ENCODE data around the gene MCM10. TPM values are rescaled to one million over a fixed set of nuclear protein-coding genes. Genes with fewer than 3 reads are reported as not detected.
"Not testable (repeated sequence)": the region's sequence is repeated elsewhere in the genome, so short reads cannot be mapped to it uniquely, and the experiment has no call there.

The MCM10 gene
- polyA plus RNA-seq, 1 donor from 2014 or later = 0.63 TPM

GRCh38 chr10:13233358-13233757 lies 72.0 kb downstream of the MCM10 start:
- Histone ChIP-seq H3K4me3 (ENCODE audit: low read length) (no peak overlapping the region), H3K27ac (ENCODE audit: low read length) (no peak overlapping the region), H3K4me2 (ENCODE audit: low read length) (no peak overlapping the region), H3K9me3 (ENCODE audit: low read length) (no peaks in the 10 kb centered on the region), H3K36me3 (ENCODE audit: insufficient read depth, low read length) (no peaks in the 10 kb centered on the region), H3K79me2 (replicated peaks; ENCODE audit: insufficient read depth, low read length) (no peaks in the 10 kb centered on the region), H4K20me1 (ENCODE audit: insufficient read depth) (no peaks in the 10 kb centered on the region), H3K9ac (ENCODE audit: low read length) (no peak overlapping the region), H2AFZ (ENCODE audit: low read depth, low read length) (no peak overlapping the region), H3K9me2 (ENCODE audit: insufficient read depth, low read length) (no peaks in the 10 kb centered on the region), H3K27me3 (ENCODE audit: insufficient read depth, low read depth, low read length) (no peaks in the 10 kb centered on the region), H3F3A (ENCODE audit: insufficient read depth, low read length, poor library complexity, severe bottlenecking) (no peaks in the 10 kb centered on the region)
- no peak for TF ChIP-seq POLR2AphosphoS5 (IDR thresholded peaks at IDR 0.05)
- no peak for TF ChIP-seq TAF1 (IDR thresholded peaks at IDR 0.05; ENCODE audit: low read depth)
- no peak for TF ChIP-seq EP300 (conservative IDR thresholded peaks at IDR 0.05; ENCODE audit: poor library complexity, severe bottlenecking)
- TF ChIP-seq EZH2 (IDR thresholded peaks at IDR 0.05; ENCODE audit: borderline replicate concordance, insufficient read depth, low read length, poor library complexity, severe bottlenecking) = no peak
- no peak for TF ChIP-seq SMC3 (conservative IDR thresholded peaks at IDR 0.05; ENCODE audit: poor library complexity)
- TF ChIP-seq, protein P1, sequence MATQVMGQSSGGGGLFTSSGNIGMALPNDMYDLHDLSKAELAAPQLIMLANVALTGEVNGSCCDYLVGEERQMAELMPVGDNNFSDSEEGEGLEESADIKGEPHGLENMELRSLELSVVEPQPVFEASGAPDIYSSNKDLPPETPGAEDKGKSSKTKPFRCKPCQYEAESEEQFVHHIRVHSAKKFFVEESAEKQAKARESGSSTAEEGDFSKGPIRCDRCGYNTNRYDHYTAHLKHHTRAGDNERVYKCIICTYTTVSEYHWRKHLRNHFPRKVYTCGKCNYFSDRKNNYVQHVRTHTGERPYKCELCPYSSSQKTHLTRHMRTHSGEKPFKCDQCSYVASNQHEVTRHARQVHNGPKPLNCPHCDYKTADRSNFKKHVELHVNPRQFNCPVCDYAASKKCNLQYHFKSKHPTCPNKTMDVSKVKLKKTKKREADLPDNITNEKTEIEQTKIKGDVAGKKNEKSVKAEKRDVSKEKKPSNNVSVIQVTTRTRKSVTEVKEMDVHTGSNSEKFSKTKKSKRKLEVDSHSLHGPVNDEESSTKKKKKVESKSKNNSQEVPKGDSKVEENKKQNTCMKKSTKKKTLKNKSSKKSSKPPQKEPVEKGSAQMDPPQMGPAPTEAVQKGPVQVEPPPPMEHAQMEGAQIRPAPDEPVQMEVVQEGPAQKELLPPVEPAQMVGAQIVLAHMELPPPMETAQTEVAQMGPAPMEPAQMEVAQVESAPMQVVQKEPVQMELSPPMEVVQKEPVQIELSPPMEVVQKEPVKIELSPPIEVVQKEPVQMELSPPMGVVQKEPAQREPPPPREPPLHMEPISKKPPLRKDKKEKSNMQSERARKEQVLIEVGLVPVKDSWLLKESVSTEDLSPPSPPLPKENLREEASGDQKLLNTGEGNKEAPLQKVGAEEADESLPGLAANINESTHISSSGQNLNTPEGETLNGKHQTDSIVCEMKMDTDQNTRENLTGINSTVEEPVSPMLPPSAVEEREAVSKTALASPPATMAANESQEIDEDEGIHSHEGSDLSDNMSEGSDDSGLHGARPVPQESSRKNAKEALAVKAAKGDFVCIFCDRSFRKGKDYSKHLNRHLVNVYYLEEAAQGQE (IDR thresholded peaks at IDR 0.05; ENCODE audit: borderline replicate concordance) = no peak
- no peak for TF ChIP-seq CTCF (IDR thresholded peaks at IDR 0.05; ENCODE audit: poor library complexity, severe bottlenecking)
- no peak for TF ChIP-seq MXI1 (conservative IDR thresholded peaks at IDR 0.05; ENCODE audit: poor library complexity, severe bottlenecking)
- TF ChIP-seq RAD21 (conservative IDR thresholded peaks at IDR 0.05) = no peak

GRCh38 chr10:13234172-13234571 lies 72.8 kb downstream of the MCM10 start, which contains the start of gene UCMA:
TSS of gene UCMA (minus strand) at chr10:13234374. CDS start at chr10:13234258, 116 bp downstream.
- H3K9me2 ChIP-seq (ENCODE audit: insufficient read depth, low read length) = no peaks in the 10 kb centered on the region
- no peak within 1 kb of the TSS for H3K4me3 ChIP-seq (ENCODE audit: low read length)
- TF ChIP-seq, protein P1 (IDR thresholded peaks at IDR 0.05; ENCODE audit: borderline replicate concordance) = no peak
- TF ChIP-seq POLR2AphosphoS5 (IDR thresholded peaks at IDR 0.05) (no peak), CTCF (IDR thresholded peaks at IDR 0.05; ENCODE audit: poor library complexity, severe bottlenecking) (no peak), SMC3 (conservative IDR thresholded peaks at IDR 0.05; ENCODE audit: poor library complexity) (no peak), EP300 (conservative IDR thresholded peaks at IDR 0.05; ENCODE audit: poor library complexity, severe bottlenecking) (no peak), EZH2 (IDR thresholded peaks at IDR 0.05; ENCODE audit: borderline replicate concordance, insufficient read depth, low read length, poor library complexity, severe bottlenecking) (no peak), MXI1 (conservative IDR thresholded peaks at IDR 0.05; ENCODE audit: poor library complexity, severe bottlenecking) (no peak), RAD21 (conservative IDR thresholded peaks at IDR 0.05) (no peak), TAF1 (IDR thresholded peaks at IDR 0.05; ENCODE audit: low read depth) (no peak)
- no peaks in the 10 kb centered on the region for H3K27me3 ChIP-seq (ENCODE audit: insufficient read depth, low read depth, low read length)
- H4K20me1 ChIP-seq (ENCODE audit: insufficient read depth) = no peaks in the 10 kb centered on the region
- no peaks in the 10 kb centered on the region for H3K79me2 ChIP-seq (replicated peaks; ENCODE audit: insufficient read depth, low read length)
- H3K4me2 ChIP-seq (ENCODE audit: low read length) = no peak within 1 kb of the TSS
- no peaks in the 10 kb centered on the region for H3K36me3 ChIP-seq (ENCODE audit: insufficient read depth, low read length)
- H3K9ac ChIP-seq (ENCODE audit: low read length) = no peak within 1 kb of the TSS
- no peaks in the 10 kb centered on the region for H3K9me3 ChIP-seq (ENCODE audit: low read length)
- no peaks in the 10 kb centered on the region for H3F3A ChIP-seq (ENCODE audit: insufficient read depth, low read length, poor library complexity, severe bottlenecking)
- no peak within 1 kb of the TSS for H3K27ac ChIP-seq (ENCODE audit: low read length)
- no peak within 1 kb of the TSS for H2AFZ ChIP-seq (ENCODE audit: low read depth, low read length)

DNA sequence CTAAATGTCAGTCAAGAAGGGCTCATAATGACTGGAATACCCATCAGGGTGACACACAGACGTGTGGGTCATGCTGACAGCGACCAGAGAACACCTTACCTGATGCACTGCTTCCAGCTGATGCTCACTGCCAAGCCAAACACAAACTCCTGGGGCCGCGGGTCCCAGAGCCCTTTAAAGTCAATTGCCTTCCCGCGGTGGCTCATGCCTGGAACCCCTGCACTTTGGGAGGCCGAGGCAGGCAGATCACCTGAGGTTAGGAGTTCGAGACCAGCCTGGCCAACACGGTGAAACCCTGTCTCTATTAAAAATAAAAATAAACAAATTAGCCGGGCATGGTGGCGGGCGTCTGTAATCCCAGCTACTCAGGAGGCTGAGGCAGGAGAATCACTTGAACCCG lies 73.4 kb downstream of the MCM10 start:
- H3K4me3 ChIP-seq (ENCODE audit: low read length); H3K27me3 ChIP-seq (ENCODE audit: insufficient read depth, low read depth, low read length); H3F3A ChIP-seq (ENCODE audit: insufficient read depth, low read length, poor library complexity, severe bottlenecking); H3K9me3 ChIP-seq (ENCODE audit: low read length); H3K9ac ChIP-seq (ENCODE audit: low read length); H3K4me2 ChIP-seq (ENCODE audit: low read length); H3K79me2 ChIP-seq (replicated peaks; ENCODE audit: insufficient read depth, low read length); H4K20me1 ChIP-seq (ENCODE audit: insufficient read depth); H3K36me3 ChIP-seq (ENCODE audit: insufficient read depth, low read length); H3K9me2 ChIP-seq (ENCODE audit: insufficient read depth, low read length); H2AFZ ChIP-seq (ENCODE audit: low read depth, low read length); H3K27ac ChIP-seq (ENCODE audit: low read length): not testable (repeated sequence)

All from neural cell (in vitro differentiated cells).